SK-N-SH treated with all-trans-retinoic acid at 6 μM for 48 hours (cell line): ENCODE measurements around the gene SLC12A7.

ENCODE experiments used
- ARNTL ChIP-seq: fragments of 450-650 bp; formaldehyde crosslinking; IDR thresholded peaks from 2 replicates; pipeline ENCODE4 v1.5.0; 2020; ENCODE audit warnings: low read depth, mild to moderate bottlenecking, moderate library complexity, borderline replicate concordance
- BACH2 ChIP-seq: fragments of 250-450 bp; sonication (Bioruptor Pico); IDR thresholded peaks from 2 replicates; pipeline ENCODE4 v1.9.0; 2021; ENCODE audit warnings: mild to moderate bottlenecking, borderline replicate concordance
- CSDC2 ChIP-seq: fragments of 250-450 bp; sonication (Bioruptor Pico); IDR thresholded peaks from 2 replicates; pipeline ENCODE4 v1.5.0; 2020; ENCODE audit warnings: mild to moderate bottlenecking, moderate library complexity
- CSRNP3 ChIP-seq: fragments of 250-450 bp; sonication (Bioruptor Pico); IDR thresholded peaks from 2 replicates; pipeline ENCODE4 v1.5.1; 2021; ENCODE audit warnings: mild to moderate bottlenecking, moderate library complexity
- ESRRG ChIP-seq: fragments of 250-450 bp; sonication (Bioruptor Pico); IDR thresholded peaks from 2 replicates; pipeline ENCODE4 v1.6.1; 2021; ENCODE audit warnings: mild to moderate bottlenecking
- ZFP3 ChIP-seq: fragments of 250-450 bp; sonication (Bioruptor Pico); IDR thresholded peaks from 2 replicates; pipeline ENCODE4 v1.5.0; 2020; ENCODE audit warnings: mild to moderate bottlenecking, moderate library complexity
- ZFP30 ChIP-seq: fragments of 450-650 bp; formaldehyde crosslinking; IDR thresholded peaks from 2 replicates; pipeline ENCODE4 v1.5.0; 2022; ENCODE audit warnings: mild to moderate bottlenecking, moderate library complexity

GRCh38 chr5:1137567-1138444 is 25.9 kb upstream of the SLC12A7 start:
- no peak for TF ChIP-seq ZFP30 (CRISPR knock-in tag)
- TF ChIP-seq CSRNP3 = no peak
- TF ChIP-seq CSDC2 (CRISPR knock-in tag) = no peak
- no peak for TF ChIP-seq ZFP3 (CRISPR knock-in tag)
- no peak for TF ChIP-seq BACH2 (CRISPR knock-in tag)
- no peak for TF ChIP-seq ARNTL
- no peak for TF ChIP-seq ESRRG (CRISPR knock-in tag)
